Stimulated activated CD4-positive, alpha-beta T cell treated with anti-CD3 and anti-CD28 coated beads, Interleukin-4, amount 100 ng/mL, for 48 hours (primary cell): Measurements from ENCODE around the gene TRAPPC8.

ENCODE experiments used
- DNase-seq, 2 donors: peaks; one replicate each; pipeline ENCODE4 v3.0.0-alpha.2; 2020; ENCODE audit warnings: low read depth in 2 of 2

Gene TRAPPC8

DNA sequence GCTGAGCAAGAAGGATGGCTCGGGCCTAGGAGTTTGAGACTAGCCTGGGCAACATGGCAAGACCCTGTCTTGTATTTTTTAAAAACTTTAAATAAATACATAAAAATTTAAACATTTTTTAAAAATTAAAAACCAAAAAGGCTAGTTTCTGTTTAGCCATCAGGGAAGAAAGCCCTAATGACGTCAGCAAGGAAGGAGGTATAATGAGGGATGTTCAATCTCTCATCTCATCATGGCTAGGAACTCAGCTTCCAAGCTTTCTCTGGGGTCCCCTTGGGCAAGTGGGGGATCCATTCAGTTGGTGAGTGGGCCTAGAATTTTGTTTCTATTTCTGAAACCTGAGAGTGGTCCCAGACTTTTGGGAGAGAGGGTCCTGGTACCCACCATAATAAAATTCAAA, 147.2 kb downstream of the TRAPPC8 start:
- DNase-seq, result no peak

DNA sequence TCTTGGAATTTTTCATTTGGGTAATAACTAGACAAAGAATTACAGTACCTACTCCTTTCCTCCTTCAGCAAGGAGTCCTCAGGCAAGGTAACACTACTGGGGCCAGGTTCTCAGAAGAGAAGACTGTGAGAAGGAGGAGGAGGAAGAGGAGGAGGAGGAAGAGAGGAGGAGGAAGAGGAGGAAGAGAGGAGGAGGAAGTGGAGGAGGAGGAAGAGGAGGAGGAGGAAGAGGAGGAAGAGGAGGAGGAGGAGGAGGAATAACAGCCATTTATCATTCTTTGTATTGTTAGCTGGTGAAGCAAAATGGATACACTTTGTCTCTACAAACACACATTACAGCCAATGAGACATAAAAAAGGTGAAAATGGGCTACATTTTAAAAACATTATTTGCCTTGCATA, 149.4 kb downstream of the TRAPPC8 start:
- DNase-seq, result no peak

DNA sequence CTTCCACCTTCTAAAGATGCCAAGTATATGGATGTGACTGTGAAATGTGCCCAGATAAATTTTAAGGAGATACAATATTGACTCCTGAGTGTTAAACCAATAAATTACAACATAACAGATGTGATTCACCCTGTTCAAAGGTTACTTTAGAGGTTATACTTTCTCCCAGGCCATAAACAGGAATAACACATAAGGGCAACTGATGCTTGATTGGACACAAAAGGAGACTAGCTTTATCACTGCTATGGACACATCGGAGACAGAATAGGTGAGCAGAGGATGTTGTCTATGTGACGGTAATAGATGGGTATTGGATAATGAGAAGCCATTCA, 150.4 kb downstream of the TRAPPC8 start:
- DNase-seq, result no peak

DNA sequence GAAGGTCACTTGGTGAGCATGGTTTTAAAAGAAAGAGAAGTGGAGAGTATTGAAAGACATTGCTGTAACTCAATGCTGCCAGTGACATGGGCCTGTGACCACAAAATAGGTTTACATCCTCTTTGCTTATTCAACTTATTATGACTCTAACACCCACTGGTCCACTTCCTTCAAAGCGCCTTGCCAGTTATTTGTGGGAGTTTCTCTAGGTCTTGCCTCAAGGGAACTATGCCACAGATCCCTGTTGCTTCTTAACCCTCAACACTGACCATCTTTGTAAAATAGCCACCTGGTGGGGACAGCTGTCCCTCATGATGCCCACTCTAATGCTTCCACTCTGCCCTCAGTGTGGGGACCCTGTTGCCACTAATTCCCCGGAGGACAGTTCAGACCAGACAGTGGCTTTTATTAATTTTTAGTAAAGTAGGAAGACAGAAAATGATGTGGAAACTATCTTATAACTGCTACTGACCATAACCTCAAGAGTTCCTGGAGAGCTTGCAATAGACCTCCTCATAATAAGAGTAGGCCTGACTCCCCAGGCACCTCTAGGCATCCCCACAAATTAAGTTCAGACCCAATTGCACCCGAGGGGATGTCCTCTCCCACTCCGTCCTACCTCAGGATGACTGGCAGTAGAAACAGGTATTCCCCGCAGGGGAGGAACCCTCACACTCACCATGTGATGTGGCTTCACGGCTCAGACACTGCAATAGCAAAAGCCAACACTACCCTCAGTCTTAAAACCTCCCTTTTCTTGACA, 150.9 kb downstream of the TRAPPC8 start:
- no peak for DNase-seq

DNA sequence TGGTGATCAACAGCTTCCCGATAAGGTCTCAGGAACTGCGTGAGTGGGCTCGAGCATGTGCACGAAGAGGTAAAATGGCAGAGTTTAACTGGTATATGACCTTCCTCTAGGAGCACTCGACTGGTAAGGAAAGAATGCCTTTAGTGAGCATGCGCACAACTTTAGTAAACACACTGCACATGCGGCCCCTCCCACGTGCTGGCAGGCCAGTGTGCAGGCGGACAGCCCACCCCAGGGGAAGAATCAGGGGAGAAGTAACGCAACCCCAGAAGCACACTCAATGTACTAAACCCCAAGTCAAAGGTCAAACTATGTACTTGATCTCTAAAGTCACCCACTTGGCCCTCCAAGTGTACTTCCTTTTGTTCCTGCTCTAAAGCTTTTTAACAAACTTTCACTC, 153.5 kb downstream of the TRAPPC8 start:
- DNase-seq, result no peak

DNA sequence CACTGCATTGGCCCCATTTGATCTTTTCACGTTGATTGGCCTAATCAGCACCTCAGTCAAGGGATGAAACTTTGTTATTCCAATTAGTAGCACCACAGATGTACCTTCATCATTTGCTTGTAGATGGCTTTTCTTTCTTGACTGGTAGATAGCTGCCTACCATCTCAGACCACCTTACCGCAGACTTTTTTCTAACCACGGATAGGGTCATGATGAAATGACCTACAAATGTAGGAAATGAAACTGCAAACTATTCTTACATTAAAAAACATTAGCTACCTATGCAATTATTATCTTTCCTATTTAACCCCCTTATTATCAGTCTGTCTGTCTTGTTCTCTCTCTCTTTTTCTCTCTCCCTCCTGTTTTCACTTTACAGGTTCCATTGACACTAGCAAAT, 159.9 kb downstream of the TRAPPC8 start:
- no peak for DNase-seq
